ENCODE measurements around the gene PALD1. TPM values are rescaled to one million over a fixed set of nuclear protein-coding genes. Genes with fewer than 3 reads are reported as not detected.

The PALD1 gene
- total and polyA plus RNA-seq, 2 of the 13 experiments (the other 11 are each of a cell fraction or from before 2014, with no cell fraction given) = 0.07 to 0.09 TPM

DNA sequence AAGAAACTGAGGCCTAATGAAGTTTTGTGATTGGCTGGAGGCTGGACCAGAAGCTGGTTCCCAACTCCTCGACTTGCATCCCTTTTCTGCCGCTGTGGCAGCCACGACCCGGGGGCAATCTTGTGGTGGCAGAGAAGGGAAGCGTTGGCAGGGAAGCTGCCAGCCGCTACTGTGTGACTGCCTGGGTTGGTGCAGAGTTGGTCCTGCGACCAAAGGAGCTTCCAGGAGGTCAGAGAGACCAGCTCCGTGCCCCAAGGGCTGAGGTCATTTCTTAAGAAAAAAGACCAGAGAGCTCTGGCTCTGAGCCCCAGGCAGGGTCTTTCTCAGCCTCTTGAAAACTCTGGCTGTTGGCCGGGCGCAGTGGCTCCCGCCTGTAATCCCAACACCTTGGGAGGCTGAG is 76.8 kb downstream of the PALD1 start:
- H3K27ac ChIP-seq (ENCODE audit: extremely low read length, insufficient read depth, low read length) = no peak overlapping the region
- H3K9me3 ChIP-seq (ENCODE audit: low read length) = no peaks in the 10 kb centered on the region
- H3K9ac ChIP-seq (ENCODE audit: insufficient read depth, low read depth, low read length) = no peak overlapping the region
- H3K36me3 ChIP-seq (replicated peaks in 1 of 2; ENCODE audit: control insufficient read depth in 1 of 2, insufficient read depth in 2 of 2, low read length in 2 of 2) = no peaks in the 10 kb centered on the region
- ATAC-seq (no peak), DNase-seq (ENCODE audit: low spot score) (no peak), FAIRE-seq (no peak)
- ChIA-PET CTCF (ENCODE audit: low intra/inter-chr PET ratio, low total read pairs) (no interaction called here), POLR2A (no interaction called here)
- in situ Hi-C loops (cut with HindIII; ENCODE audit: extremely low pct_ligation_motif_present, low pct_unique_long_range_greater_than_20kb) = loop anchor here (10.0 kb wide), 1 partner anchor 329 kb away; the partner anchor contains the start of gene PCBD1
- intact Hi-C loops (cut with micrococcal nuclease; ENCODE audit: unreplicated experiment) = loop anchor here (10.0 kb wide), 1 partner anchor 119 kb away; the partner anchor contains the start of gene ADAMTS14
- H3K27me3 ChIP-seq (ENCODE audit: control insufficient read depth in 1 of 2, insufficient read depth in 2 of 2, low read length in 2 of 2) = peaks cover 1 to 6% of the 10 kb centered on the region in 2 experiments; a peak in 2 of 5 replicates
- H3K4me2 ChIP-seq (ENCODE audit: low read depth, low read length) = no peak overlapping the region
- no TSS peak for BruUV-seq (replicated peaks)
- H3K79me2 ChIP-seq (ENCODE audit: insufficient read depth, low read length) = no peaks in the 10 kb centered on the region
- no peak overlapping the region for H3K4me3 ChIP-seq (replicated peaks in 1 of 3; ENCODE audit: insufficient read depth in 1 of 3, low read depth in 2 of 3, low read length in 3 of 3)
- WGBS (ENCODE audit: low lambda C conversion rate) = 73% methylated on average over 11 of the region's 11 CpGs
- H3K4me1 ChIP-seq (ENCODE audit: insufficient read depth, low read length) = peaks cover 20% of the 10 kb centered on the region; the same call in 1 of the 2 replicates
- TF ChIP-seq YY1 (IDR thresholded peaks at IDR 0.05; ENCODE audit: insufficient read depth, insufficient replicate concordance, low read depth, low read length) = no peak
- no peak for TF ChIP-seq ZNF572 (CRISPR knock-in tag; IDR thresholded peaks at IDR 0.05)
- H2AFZ ChIP-seq (ENCODE audit: low read length) = no peak overlapping the region
- H4K20me1 ChIP-seq (ENCODE audit: insufficient read depth, low read length) = no peaks in the 10 kb centered on the region

- no peak for DNase-seq (ENCODE audit: low spot score)
- H3K36me3 ChIP-seq (replicated peaks in 1 of 2; ENCODE audit: control insufficient read depth in 1 of 2, insufficient read depth in 2 of 2, low read length in 2 of 2) = no peaks in the 10 kb centered on the region
- FAIRE-seq = no peak
- 56% methylated on average over 10 of the region's 11 CpGs for WGBS (ENCODE audit: low lambda C conversion rate)
- CTCF ChIA-PET (ENCODE audit: low intra/inter-chr PET ratio, low total read pairs) = interaction anchor here (1.3 kb wide), 1 partner anchor 202 kb away, joined by 4 read pairs; no protein-coding TSS in a partner anchor
- intact Hi-C loops (cut with micrococcal nuclease; ENCODE audit: unreplicated experiment) = loop anchor here (10.0 kb wide), 1 partner anchor 118 kb away; the partner anchor contains the start of gene ADAMTS14
- H4K20me1 ChIP-seq (ENCODE audit: insufficient read depth, low read length) = no peaks in the 10 kb centered on the region
- peaks cover 14% of the 10 kb centered on the region; the same call in 1 of the 2 replicates for H3K4me1 ChIP-seq (ENCODE audit: insufficient read depth, low read length)
- H3K9me3 ChIP-seq (ENCODE audit: low read length) = no peaks in the 10 kb centered on the region
- no peak overlapping the region for H3K27ac ChIP-seq (ENCODE audit: extremely low read length, insufficient read depth, low read length)
- no TSS peak for BruUV-seq (replicated peaks)
- H2AFZ ChIP-seq (ENCODE audit: low read length) = no peak overlapping the region
- no peaks in the 10 kb centered on the region for H3K79me2 ChIP-seq (ENCODE audit: insufficient read depth, low read length)
- H3K4me2 ChIP-seq (ENCODE audit: low read depth, low read length) = no peak overlapping the region
- no peak overlapping the region for H3K9ac ChIP-seq (ENCODE audit: insufficient read depth, low read depth, low read length)
- H3K4me3 ChIP-seq (replicated peaks in 1 of 3; ENCODE audit: insufficient read depth in 1 of 3, low read depth in 2 of 3, low read length in 3 of 3) = no peak overlapping the region
- ATAC-seq = no peak
- in situ Hi-C loops (cut with HindIII; ENCODE audit: extremely low pct_ligation_motif_present, low pct_unique_long_range_greater_than_20kb) = loop anchor here (10.0 kb wide), 1 partner anchor 328 kb away; the partner anchor contains the start of gene PCBD1
- POLR2A ChIA-PET = no interaction called here
- peaks cover 1 to 6% of the 10 kb centered on the region in 2 experiments; a peak in 2 of 5 replicates for H3K27me3 ChIP-seq (ENCODE audit: control insufficient read depth in 1 of 2, insufficient read depth in 2 of 2, low read length in 2 of 2)
- TF ChIP-seq, protein P1, sequence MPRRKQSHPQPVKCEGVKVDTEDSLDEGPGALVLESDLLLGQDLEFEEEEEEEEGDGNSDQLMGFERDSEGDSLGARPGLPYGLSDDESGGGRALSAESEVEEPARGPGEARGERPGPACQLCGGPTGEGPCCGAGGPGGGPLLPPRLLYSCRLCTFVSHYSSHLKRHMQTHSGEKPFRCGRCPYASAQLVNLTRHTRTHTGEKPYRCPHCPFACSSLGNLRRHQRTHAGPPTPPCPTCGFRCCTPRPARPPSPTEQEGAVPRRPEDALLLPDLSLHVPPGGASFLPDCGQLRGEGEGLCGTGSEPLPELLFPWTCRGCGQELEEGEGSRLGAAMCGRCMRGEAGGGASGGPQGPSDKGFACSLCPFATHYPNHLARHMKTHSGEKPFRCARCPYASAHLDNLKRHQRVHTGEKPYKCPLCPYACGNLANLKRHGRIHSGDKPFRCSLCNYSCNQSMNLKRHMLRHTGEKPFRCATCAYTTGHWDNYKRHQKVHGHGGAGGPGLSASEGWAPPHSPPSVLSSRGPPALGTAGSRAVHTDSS (CRISPR knock-in tag; conservative IDR thresholded peaks at IDR 0.05) = no peak
- TF ChIP-seq ARHGAP35 (CRISPR knock-in tag; IDR thresholded peaks at IDR 0.05; ENCODE audit: borderline replicate concordance) (no peak), HNF1B (CRISPR knock-in tag; IDR thresholded peaks at IDR 0.05) (no peak), KMT2A (CRISPR knock-in tag; IDR thresholded peaks at IDR 0.05) (no peak)
- TF ChIP-seq, protein P2, sequence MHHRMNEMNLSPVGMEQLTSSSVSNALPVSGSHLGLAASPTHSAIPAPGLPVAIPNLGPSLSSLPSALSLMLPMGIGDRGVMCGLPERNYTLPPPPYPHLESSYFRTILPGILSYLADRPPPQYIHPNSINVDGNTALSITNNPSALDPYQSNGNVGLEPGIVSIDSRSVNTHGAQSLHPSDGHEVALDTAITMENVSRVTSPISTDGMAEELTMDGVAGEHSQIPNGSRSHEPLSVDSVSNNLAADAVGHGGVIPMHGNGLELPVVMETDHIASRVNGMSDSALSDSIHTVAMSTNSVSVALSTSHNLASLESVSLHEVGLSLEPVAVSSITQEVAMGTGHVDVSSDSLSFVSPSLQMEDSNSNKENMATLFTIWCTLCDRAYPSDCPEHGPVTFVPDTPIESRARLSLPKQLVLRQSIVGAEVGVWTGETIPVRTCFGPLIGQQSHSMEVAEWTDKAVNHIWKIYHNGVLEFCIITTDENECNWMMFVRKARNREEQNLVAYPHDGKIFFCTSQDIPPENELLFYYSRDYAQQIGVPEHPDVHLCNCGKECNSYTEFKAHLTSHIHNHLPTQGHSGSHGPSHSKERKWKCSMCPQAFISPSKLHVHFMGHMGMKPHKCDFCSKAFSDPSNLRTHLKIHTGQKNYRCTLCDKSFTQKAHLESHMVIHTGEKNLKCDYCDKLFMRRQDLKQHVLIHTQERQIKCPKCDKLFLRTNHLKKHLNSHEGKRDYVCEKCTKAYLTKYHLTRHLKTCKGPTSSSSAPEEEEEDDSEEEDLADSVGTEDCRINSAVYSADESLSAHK (CRISPR knock-in tag; IDR thresholded peaks at IDR 0.05; ENCODE audit: borderline replicate concordance) = no peak
Observed at GRCh38 chr10:70557086-70557845, 78.7 kb downstream of the PALD1 start.

Measured in HepG2 (cell line).